Prostate gland (tissue), 2 donors: ENCODE measurements around the gene CCDC77. TPM values are rescaled to one million over a fixed set of nuclear protein-coding genes. Genes with fewer than 3 reads are reported as not detected.
A peak's percentile ranks its signal among the peaks of the same experiment; 100 is the strongest.

Experiments
- DNase-seq: peaks from one replicate; pipeline ENCODE4 v3.0.0-alpha.2; 2019; ENCODE audit warnings: low spot score
- H3K27ac ChIP-seq, 2 donors: fragments of 200-600 bp; sonication (generic); 2 replicates each; pipeline ENCODE4 v1.5.1; 2017 to 2019
- H3K27me3 ChIP-seq: fragments of 200-600 bp; sonication (generic); replicated peaks from 2 replicates; pipeline ENCODE4 v1.5.1; 2019; ENCODE audit not compliant: insufficient read depth
- H3K36me3 ChIP-seq, 2 donors: fragments of 200-600 bp; sonication (generic); 1 replicate in 1 of 2; 2 replicates in 1 of 2; pipeline versions ENCODE4 v1.5.1 to v1.8.1; 2017 to 2019
- H3K4me1 ChIP-seq: fragments of 200-600 bp; sonication (generic); replicated peaks from 2 replicates; pipeline ENCODE4 v1.5.1; 2019
- H3K4me3 ChIP-seq, 2 donors: fragments of 200-600 bp; sonication (generic); 2 replicates each; pipeline ENCODE4 v1.5.1; 2017 to 2019
- H3K9me3 ChIP-seq: fragments of 200-600 bp; sonication (generic); 2 replicates; pipeline ENCODE4 v1.5.1; 2017
- POLR2A ChIP-seq: fragments of 450-650 bp; IDR thresholded peaks from one replicate; pipeline ENCODE4 v1.6.1; 2016; ENCODE audit warnings: antibody characterized with exemption, mild to moderate bottlenecking
- POLR2AphosphoS5 ChIP-seq: sonication (generic); formaldehyde crosslinking; IDR thresholded peaks from one replicate; pipeline ENCODE4 v1.6.1; 2017; ENCODE audit warnings: antibody characterized with exemption
- whole genome bisulfite sequencing: methylation state at CpG from one replicate; pipeline ENCODE4 v1.1.5; 2018; 5-methylcytosine and 5-hydroxymethylcytosine counted together
- intact Hi-C: fragments of 100-400 bp; cut with DNase I; formaldehyde crosslinking; loops from one replicate; pipeline ENCODE4 v1.14.2; 2022
- total RNA-seq, 2 donors: library from RNA; depleted of rRNA; stranded (reverse); fragments of >200 nt; gene quantifications; one replicate each; pipeline ENCODE4 v1.1.0, GENCODE V29; 2016
- TF ChIP-seq, protein P1 (sequence below), 4 experiments: fragments of 200-600 bp in 2 of 4; fragments of 450-650 bp in 2 of 4; sonication (generic) in 2 of 4; IDR thresholded peaks; 1 replicate in 3 of 4; 2 replicates in 1 of 4; pipeline ENCODE4 v1.5.1; 2016 to 2019; ENCODE audit warnings: antibody characterized with exemption in 4 of 4, mild to moderate bottlenecking in 2 of 4, moderate library complexity in 2 of 4

Gene CCDC77
- total RNA-seq, 2 donors from 2014 or later: 7.0 to 8.9 TPM

GRCh38 chr12:450438-450837 lies 49.0 kb downstream of the CCDC77 start:
- no peak for DNase-seq
- no peak overlapping the region for H3K27ac ChIP-seq
- intact Hi-C loops: no loop called here
- 84% methylated on average over 3 of the region's 3 CpGs for WGBS
- no peak for TF ChIP-seq POLR2A
- TF ChIP-seq, protein P1, sequence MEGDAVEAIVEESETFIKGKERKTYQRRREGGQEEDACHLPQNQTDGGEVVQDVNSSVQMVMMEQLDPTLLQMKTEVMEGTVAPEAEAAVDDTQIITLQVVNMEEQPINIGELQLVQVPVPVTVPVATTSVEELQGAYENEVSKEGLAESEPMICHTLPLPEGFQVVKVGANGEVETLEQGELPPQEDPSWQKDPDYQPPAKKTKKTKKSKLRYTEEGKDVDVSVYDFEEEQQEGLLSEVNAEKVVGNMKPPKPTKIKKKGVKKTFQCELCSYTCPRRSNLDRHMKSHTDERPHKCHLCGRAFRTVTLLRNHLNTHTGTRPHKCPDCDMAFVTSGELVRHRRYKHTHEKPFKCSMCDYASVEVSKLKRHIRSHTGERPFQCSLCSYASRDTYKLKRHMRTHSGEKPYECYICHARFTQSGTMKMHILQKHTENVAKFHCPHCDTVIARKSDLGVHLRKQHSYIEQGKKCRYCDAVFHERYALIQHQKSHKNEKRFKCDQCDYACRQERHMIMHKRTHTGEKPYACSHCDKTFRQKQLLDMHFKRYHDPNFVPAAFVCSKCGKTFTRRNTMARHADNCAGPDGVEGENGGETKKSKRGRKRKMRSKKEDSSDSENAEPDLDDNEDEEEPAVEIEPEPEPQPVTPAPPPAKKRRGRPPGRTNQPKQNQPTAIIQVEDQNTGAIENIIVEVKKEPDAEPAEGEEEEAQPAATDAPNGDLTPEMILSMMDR (IDR thresholded peaks at IDR 0.05): no peak
- no peak for TF ChIP-seq POLR2AphosphoS5
- no peaks in the 10 kb centered on the region for H3K27me3 ChIP-seq
- no peaks in the 10 kb centered on the region for H3K9me3 ChIP-seq
- no peak overlapping the region for H3K4me3 ChIP-seq
- no peaks in the 10 kb centered on the region for H3K36me3 ChIP-seq
- no peaks in the 10 kb centered on the region for H3K4me1 ChIP-seq

- Histone ChIP-seq H3K27ac (no peak overlapping the region), H3K4me3 (no peak overlapping the region), H3K9me3 (no peaks in the 10 kb centered on the region), H3K27me3 (no peaks in the 10 kb centered on the region), H3K36me3 (no peaks in the 10 kb centered on the region), H3K4me1 (no peaks in the 10 kb centered on the region)
- intact Hi-C loops: no loop called here
- DNase-seq: no peak
- TF ChIP-seq POLR2AphosphoS5: no peak
- TF ChIP-seq POLR2A: no peak
- TF ChIP-seq, protein P1 (IDR thresholded peaks at IDR 0.05): peak in 1 of 4 experiments; percentile 13
- 74% methylated on average over 12 of the region's 25 CpGs for WGBS
These were observed 51.3 kb downstream of the CCDC77 start for GRCh38 chr12:452667-453210.

- 82% methylated on average over 1 of the region's 1 CpG for WGBS
- intact Hi-C loops: no loop called here
- H3K9me3 ChIP-seq: no peaks in the 10 kb centered on the region
- no peaks in the 10 kb centered on the region for H3K4me1 ChIP-seq
- no peak for DNase-seq
- H3K4me3 ChIP-seq: no peak overlapping the region
- H3K36me3 ChIP-seq: no peaks in the 10 kb centered on the region
- H3K27ac ChIP-seq: no peak overlapping the region
- H3K27me3 ChIP-seq: no peaks in the 10 kb centered on the region
- TF ChIP-seq, protein P1 (IDR thresholded peaks at IDR 0.05): no peak
- no peak for TF ChIP-seq POLR2AphosphoS5
- no peak for TF ChIP-seq POLR2A
These were observed 53.4 kb downstream of the CCDC77 start for GRCh38 chr12:454833-455232.

- TF ChIP-seq POLR2AphosphoS5 (no peak), POLR2A (no peak)
- TF ChIP-seq, protein P1 (IDR thresholded peaks at IDR 0.05): no peak
- Histone ChIP-seq H3K4me3 (no peak overlapping the region), H3K27me3 (no peaks in the 10 kb centered on the region), H3K36me3 (no peaks in the 10 kb centered on the region), H3K9me3 (no peaks in the 10 kb centered on the region), H3K4me1 (no peaks in the 10 kb centered on the region), H3K27ac (no peak overlapping the region)
- intact Hi-C loops: no loop called here
- DNase-seq: no peak
- 56% methylated on average over 2 of the region's 2 CpGs for WGBS
These were observed 54.4 kb downstream of the CCDC77 start for GRCh38 chr12:455821-456220.

GRCh38 chr12:457676-458075 lies 56.2 kb downstream of the CCDC77 start:
- DNase-seq: no peak
- no peak overlapping the region for H3K4me3 ChIP-seq
- intact Hi-C loops: no loop called here
- H3K27ac ChIP-seq: no peak overlapping the region
- no peaks in the 10 kb centered on the region for H3K9me3 ChIP-seq
- H3K36me3 ChIP-seq: no peaks in the 10 kb centered on the region
- no peaks in the 10 kb centered on the region for H3K27me3 ChIP-seq
- H3K4me1 ChIP-seq: no peaks in the 10 kb centered on the region
- TF ChIP-seq, protein P1 (IDR thresholded peaks at IDR 0.05): no peak
- no peak for TF ChIP-seq POLR2AphosphoS5
- TF ChIP-seq POLR2A: no peak
- WGBS: 91% methylated on average over 4 of the region's 4 CpGs
